Measurements from ENCODE around the gene CCNK.

Gene CCNK

GRCh38 chr14:99552572-99553216, 71.5 kb downstream of the CCNK start:
- H3K79me2 ChIP-seq (ENCODE audit: control insufficient read depth, low read length): no peaks in the 10 kb centered on the region
- H3K9me3 ChIP-seq (ENCODE audit: control insufficient read depth, insufficient read depth, low read length): no peaks in the 10 kb centered on the region
- no peaks in the 10 kb centered on the region for H4K20me1 ChIP-seq (ENCODE audit: control insufficient read depth, insufficient read depth, low read depth, low read length)
- H3F3A ChIP-seq (ENCODE audit: control insufficient read depth, insufficient read depth): no peaks in the 10 kb centered on the region
- peaks cover 8% of the 10 kb centered on the region for H3K27me3 ChIP-seq (ENCODE audit: control insufficient read depth, low read length)
- H3K4me3 ChIP-seq (ENCODE audit: low read length): no peak overlapping the region
- H3K27ac ChIP-seq (ENCODE audit: low read depth, low read length): no peak overlapping the region
- H3K36me3 ChIP-seq (ENCODE audit: control insufficient read depth, low read length): no peaks in the 10 kb centered on the region
- H3K4me1 ChIP-seq (ENCODE audit: control insufficient read depth, low read length): no peaks in the 10 kb centered on the region
- no peaks in the 10 kb centered on the region for H3K9me2 ChIP-seq (replicated peaks; ENCODE audit: control insufficient read depth, low read length)
- TF ChIP-seq EZH2phosphoT487 (IDR thresholded peaks at IDR 0.05; ENCODE audit: borderline replicate concordance, low read length): no peak
- TF ChIP-seq, protein P1, sequence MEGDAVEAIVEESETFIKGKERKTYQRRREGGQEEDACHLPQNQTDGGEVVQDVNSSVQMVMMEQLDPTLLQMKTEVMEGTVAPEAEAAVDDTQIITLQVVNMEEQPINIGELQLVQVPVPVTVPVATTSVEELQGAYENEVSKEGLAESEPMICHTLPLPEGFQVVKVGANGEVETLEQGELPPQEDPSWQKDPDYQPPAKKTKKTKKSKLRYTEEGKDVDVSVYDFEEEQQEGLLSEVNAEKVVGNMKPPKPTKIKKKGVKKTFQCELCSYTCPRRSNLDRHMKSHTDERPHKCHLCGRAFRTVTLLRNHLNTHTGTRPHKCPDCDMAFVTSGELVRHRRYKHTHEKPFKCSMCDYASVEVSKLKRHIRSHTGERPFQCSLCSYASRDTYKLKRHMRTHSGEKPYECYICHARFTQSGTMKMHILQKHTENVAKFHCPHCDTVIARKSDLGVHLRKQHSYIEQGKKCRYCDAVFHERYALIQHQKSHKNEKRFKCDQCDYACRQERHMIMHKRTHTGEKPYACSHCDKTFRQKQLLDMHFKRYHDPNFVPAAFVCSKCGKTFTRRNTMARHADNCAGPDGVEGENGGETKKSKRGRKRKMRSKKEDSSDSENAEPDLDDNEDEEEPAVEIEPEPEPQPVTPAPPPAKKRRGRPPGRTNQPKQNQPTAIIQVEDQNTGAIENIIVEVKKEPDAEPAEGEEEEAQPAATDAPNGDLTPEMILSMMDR (IDR thresholded peaks at IDR 0.05; ENCODE audit: low read depth, low read length, poor library complexity, severe bottlenecking): no peak
- no peak overlapping the region for H3K4me2 ChIP-seq (ENCODE audit: low read length)

DNA sequence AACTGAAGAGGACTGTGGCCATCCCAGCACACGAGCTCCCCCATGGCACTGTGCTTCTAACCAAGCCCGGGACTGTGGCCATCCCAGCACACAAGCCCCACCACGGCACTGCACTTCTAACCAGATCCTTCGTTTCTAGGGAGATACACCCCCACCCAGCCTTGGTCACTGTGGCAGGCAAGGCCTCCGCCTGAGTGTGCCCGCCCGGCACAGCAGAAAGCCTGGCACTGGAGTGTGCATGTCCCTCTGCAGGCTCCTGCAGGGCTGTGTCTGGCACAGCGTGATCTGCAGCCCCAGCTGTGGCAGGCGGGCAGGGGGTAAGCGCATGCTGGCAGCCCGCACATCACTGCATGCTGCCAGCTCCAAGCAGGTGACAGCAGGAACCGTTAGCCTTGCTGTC, 73.0 kb downstream of the CCNK start:
- H3K9me3 ChIP-seq (ENCODE audit: control insufficient read depth, insufficient read depth, low read length): no peaks in the 10 kb centered on the region
- H3K36me3 ChIP-seq (ENCODE audit: control insufficient read depth, low read length): no peaks in the 10 kb centered on the region
- H3K27ac ChIP-seq (ENCODE audit: low read depth, low read length): no peak overlapping the region
- H3K79me2 ChIP-seq (ENCODE audit: control insufficient read depth, low read length): no peaks in the 10 kb centered on the region
- no peaks in the 10 kb centered on the region for H3F3A ChIP-seq (ENCODE audit: control insufficient read depth, insufficient read depth)
- H3K4me2 ChIP-seq (ENCODE audit: low read length): no peak overlapping the region
- H3K4me1 ChIP-seq (ENCODE audit: control insufficient read depth, low read length): no peaks in the 10 kb centered on the region
- H4K20me1 ChIP-seq (ENCODE audit: control insufficient read depth, insufficient read depth, low read depth, low read length): no peaks in the 10 kb centered on the region
- no peak for TF ChIP-seq EZH2phosphoT487 (IDR thresholded peaks at IDR 0.05; ENCODE audit: borderline replicate concordance, low read length)
- TF ChIP-seq, protein P1 (IDR thresholded peaks at IDR 0.05; ENCODE audit: low read depth, low read length, poor library complexity, severe bottlenecking): no peak
- no peak overlapping the region for H3K4me3 ChIP-seq (ENCODE audit: low read length)
- H3K9me2 ChIP-seq (replicated peaks; ENCODE audit: control insufficient read depth, low read length): no peaks in the 10 kb centered on the region
- H3K27me3 ChIP-seq (ENCODE audit: control insufficient read depth, low read length): no peaks in the 10 kb centered on the region

DNA sequence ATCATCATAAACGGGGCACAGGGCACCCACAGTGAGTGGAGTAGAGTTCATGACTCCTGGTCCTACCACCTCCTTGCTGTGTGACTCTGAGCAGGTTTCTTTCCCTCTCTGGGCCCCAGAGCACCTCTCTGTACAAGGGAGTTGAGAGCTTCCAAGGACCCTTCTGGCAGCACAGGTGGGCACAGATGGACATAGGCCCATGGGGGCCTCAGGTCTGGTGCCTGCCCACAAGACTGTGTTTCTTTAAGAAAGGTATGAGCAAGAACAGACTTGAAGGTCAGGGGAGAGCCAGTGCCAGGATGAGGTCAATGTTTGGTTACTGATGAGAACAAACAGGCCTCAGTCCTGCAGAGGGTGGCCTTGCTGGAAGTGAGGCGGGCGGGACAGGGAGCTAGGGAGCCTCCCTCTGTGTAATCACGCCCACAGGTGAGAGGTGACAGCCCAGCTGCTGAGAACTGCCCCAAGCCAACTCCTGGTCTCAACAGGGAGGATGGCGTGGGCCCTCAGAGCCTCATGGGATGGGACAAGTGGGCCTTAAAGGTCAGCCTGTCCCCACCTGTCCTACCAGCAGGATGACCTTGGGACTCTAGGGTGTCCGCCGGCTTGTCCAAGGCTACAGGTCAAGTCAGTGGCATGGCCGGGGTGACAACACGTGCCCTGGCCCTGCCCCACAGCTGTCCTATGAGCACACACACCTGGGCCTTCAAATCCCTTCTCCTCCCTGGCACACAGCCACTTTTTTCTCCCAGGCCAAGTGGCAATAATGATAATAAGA, 73.7 kb downstream of the CCNK start:
- Histone ChIP-seq H3K79me2 (ENCODE audit: control insufficient read depth, low read length) (no peaks in the 10 kb centered on the region), H3K9me2 (replicated peaks; ENCODE audit: control insufficient read depth, low read length) (no peaks in the 10 kb centered on the region), H3K9me3 (ENCODE audit: control insufficient read depth, insufficient read depth, low read length) (no peaks in the 10 kb centered on the region), H3K27me3 (ENCODE audit: control insufficient read depth, low read length) (no peaks in the 10 kb centered on the region), H4K20me1 (ENCODE audit: control insufficient read depth, insufficient read depth, low read depth, low read length) (no peaks in the 10 kb centered on the region), H3F3A (ENCODE audit: control insufficient read depth, insufficient read depth) (no peaks in the 10 kb centered on the region), H3K27ac (ENCODE audit: low read depth, low read length) (no peak overlapping the region), H3K4me3 (ENCODE audit: low read length) (no peak overlapping the region), H3K36me3 (ENCODE audit: control insufficient read depth, low read length) (no peaks in the 10 kb centered on the region), H3K4me2 (ENCODE audit: low read length) (no peak overlapping the region), H3K4me1 (ENCODE audit: control insufficient read depth, low read length) (no peaks in the 10 kb centered on the region)
- TF ChIP-seq, protein P1 (IDR thresholded peaks at IDR 0.05; ENCODE audit: low read depth, low read length, poor library complexity, severe bottlenecking): no peak
- no peak for TF ChIP-seq EZH2phosphoT487 (IDR thresholded peaks at IDR 0.05; ENCODE audit: borderline replicate concordance, low read length)
